ENCODE measurements around the gene KRTAP4-6.

Gene KRTAP4-6

DNA sequence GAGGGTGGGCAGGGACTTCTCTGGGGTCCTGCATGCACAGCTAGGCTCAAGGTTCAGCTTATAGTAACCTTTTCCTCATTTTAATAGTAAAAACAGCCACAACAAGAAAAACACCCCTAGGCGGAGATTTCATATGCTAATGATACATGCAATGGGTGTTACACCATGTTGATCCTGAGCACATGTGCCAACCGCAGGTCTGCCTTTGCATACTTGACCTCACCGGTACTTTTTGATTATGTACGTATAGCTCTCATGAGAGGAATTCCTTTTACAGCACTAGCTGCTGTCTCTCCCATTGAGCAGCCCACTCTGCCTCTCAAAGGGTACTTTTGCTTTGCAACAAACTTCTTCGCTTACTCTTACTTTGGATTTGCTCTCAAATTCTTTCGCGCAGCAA is 44.3 kb downstream of the KRTAP4-6 start:
- H3K9me2 ChIP-seq (replicated peaks; ENCODE audit: insufficient read depth, low read length), result no peaks in the 10 kb centered on the region
- DNase-seq, result no peak
- no peak for TF ChIP-seq EZH2phosphoT487 (IDR thresholded peaks at IDR 0.05; ENCODE audit: low read length)
- H2AFZ ChIP-seq (ENCODE audit: low read length), result no peak overlapping the region
- H3K4me1 ChIP-seq (ENCODE audit: low read length), result no peaks in the 10 kb centered on the region
- H3K9ac ChIP-seq (ENCODE audit: low read length), result no peak overlapping the region
- no peak overlapping the region for H3K27ac ChIP-seq (ENCODE audit: low read length)
- no peaks in the 10 kb centered on the region for H4K20me1 ChIP-seq (ENCODE audit: insufficient read depth, low read length)
- no peak overlapping the region for H3K4me2 ChIP-seq (ENCODE audit: low read depth, low read length)
- H3K36me3 ChIP-seq (replicated peaks; ENCODE audit: insufficient read depth, low read length), result no peaks in the 10 kb centered on the region
- no peaks in the 10 kb centered on the region for H3K9me3 ChIP-seq (replicated peaks; ENCODE audit: insufficient read depth, low read length)
- H3F3A ChIP-seq (ENCODE audit: insufficient read depth, low read length), result no peaks in the 10 kb centered on the region
- no peaks in the 10 kb centered on the region for H3K79me2 ChIP-seq (ENCODE audit: low read length)
- no peak overlapping the region for H3K4me3 ChIP-seq (ENCODE audit: low read length)
- no peaks in the 10 kb centered on the region for H3K27me3 ChIP-seq (replicated peaks; ENCODE audit: insufficient read depth, low read length)

Measured in MM.1S (cell line).